ENCODE measurements around the gene DRC7.

- TF ChIP-seq CTCF (IDR thresholded peaks at IDR 0.05; ENCODE audit: low read depth, low read length, poor library complexity, severe bottlenecking) (no peak), EZH2phosphoT487 (IDR thresholded peaks at IDR 0.05; ENCODE audit: borderline replicate concordance, low read length) (no peak)
These were observed 48.8 kb upstream of the DRC7 start for GRCh38 chr16:57645691-57646387.

All from DOHH2 (cell line).